HT-29 (cell line): Measurements from ENCODE around the gene GTF3C1. TPM values are rescaled to one million over a fixed set of nuclear protein-coding genes. Genes with fewer than 3 reads are reported as not detected.

Source experiments
- DNase-seq: peaks from one replicate; pipeline ENCODE4 v3.0.0-alpha.2; 2015; ENCODE audit warnings: low spot score
- total RNA-seq: library from RNA; depleted of rRNA; stranded (reverse); fragments of >200 nt; shearing (Covaris generic); gene quantifications from 2 replicates; pipeline ENCODE4 v1.2.3, GENCODE V29; 2014

GTF3C1 gene
- total RNA-seq, 1 experiment from 2014 or later, result 86.4 TPM

- DNase-seq, result no peak
These were observed 11.5 kb upstream of the GTF3C1 start for GRCh38 chr16:27561216-27561615.

GRCh38 chr16:27558932-27559331 is 9.2 kb upstream of the GTF3C1 start:
- DNase-seq, result no peak

GRCh38 chr16:27558434-27558833 is 8.7 kb upstream of the GTF3C1 start:
- no peak for DNase-seq

DNA sequence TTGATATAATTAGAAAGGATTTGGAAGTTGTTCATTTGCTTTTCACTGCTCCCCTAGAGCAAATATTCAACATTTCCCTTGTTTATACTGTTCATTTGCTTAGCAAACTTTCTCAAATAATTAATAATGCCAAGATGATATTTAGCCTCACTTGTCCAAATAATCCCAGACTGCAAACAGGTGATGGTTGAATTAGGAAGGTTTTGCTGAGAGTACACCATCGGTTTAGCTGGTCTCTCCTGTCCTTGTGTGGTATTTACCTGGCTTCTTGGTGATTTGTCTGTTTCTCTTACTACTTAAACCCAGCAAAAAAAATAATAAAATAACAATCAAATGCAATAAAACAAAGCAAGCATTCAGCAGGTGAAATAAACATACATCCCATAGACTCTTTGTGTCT is 6.8 kb upstream of the GTF3C1 start:
- DNase-seq, result no peak

DNA sequence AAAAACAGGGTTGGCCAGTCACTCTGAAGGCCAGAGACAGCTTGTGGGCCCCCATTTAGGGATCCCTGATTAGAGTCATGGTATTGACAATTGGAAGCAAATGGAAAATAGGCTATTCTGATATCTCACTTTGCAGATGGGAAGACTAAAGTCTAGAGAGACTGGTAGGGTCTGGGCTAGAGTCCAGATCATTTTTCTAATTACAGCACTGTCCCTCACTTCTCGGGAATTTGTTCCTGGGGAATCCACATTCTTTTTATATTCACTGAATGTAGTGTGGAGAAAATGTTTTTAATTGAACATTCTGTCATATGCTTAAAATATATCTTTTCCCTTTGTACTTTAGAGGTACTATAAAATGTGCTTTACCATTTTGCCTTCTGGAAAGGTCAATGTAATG is 1.3 kb upstream of the GTF3C1 start:
- DNase-seq, result no peak

DNA sequence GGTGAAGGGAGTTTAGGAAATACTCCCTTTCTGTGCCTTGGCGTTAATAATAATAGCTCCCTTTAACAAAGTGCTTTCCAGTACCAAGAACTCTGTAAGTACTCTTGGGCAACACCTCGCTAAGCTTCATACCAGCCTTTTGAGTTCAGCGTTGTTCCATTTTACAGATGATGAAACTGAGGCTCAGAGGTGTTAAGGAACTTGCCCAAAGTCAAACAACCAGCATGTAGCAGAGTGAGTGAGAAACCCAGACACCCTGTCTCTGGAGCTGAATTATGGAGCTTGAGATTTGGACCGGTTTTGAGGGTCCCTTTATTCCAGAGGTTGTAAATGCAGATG is 838 bp upstream of the GTF3C1 start:
- no peak for DNase-seq

DNA sequence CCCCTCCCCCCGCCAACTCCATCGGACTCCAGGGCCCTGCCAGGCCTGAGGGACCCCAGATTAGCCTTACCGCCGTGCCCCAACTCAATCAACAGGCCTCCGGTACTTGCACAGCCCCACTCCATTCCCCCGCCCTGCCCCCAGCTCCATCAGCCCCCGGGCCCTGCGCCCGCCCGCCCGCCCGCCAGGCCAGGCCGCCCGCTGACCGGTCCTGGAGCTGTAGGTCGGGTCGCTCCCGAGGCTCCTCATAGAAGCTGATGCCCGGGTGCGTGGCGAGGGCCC is 308 bp downstream of the GTF3C1 start:
- DNase-seq, result no peak

DNA sequence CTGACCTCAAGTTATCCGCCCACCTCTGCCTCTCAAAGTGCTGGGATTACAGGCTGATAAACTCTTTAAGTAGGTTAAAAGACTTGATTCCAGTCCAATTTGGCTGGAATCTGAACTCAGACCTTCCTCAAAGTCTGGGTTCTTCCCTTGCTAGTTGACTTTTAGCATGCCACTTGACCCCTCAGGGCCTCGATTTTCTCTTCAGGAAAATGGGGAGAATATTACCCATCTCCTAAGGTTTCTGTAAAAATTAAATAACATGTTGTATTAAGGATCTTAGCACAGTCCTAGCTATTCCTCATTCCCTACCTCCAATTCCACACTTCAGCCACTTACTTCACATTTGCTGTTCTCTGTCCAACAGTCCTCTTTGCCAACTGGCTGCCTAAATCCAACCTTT is 1.9 kb downstream of the GTF3C1 start:
- DNase-seq, result no peak

- no peak for DNase-seq
These were observed 2.6 kb downstream of the GTF3C1 start for GRCh38 chr16:27547134-27547533.

DNA sequence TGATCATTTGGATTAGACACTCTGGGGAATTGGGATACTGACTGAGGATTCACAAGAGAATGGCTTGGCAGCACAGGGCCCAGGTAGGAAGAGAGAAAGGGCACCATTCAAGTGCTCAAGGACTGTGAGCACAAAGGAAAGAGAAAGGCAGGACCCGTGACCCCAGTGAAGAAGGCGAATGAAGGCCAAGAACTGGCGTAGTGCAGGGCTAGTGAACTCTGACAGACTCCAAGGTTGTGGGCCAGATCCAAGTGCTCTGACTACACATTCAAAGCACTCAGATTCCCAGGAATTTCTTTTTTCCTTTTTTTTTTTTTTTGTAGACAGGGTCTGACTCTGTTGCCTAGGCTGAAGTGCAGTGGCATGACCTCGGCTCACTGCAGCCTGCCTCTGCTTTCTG is 5.0 kb downstream of the GTF3C1 start:
- DNase-seq, result no peak

- DNase-seq, result no peak
These were observed 5.9 kb downstream of the GTF3C1 start for GRCh38 chr16:27543801-27544200.

DNA sequence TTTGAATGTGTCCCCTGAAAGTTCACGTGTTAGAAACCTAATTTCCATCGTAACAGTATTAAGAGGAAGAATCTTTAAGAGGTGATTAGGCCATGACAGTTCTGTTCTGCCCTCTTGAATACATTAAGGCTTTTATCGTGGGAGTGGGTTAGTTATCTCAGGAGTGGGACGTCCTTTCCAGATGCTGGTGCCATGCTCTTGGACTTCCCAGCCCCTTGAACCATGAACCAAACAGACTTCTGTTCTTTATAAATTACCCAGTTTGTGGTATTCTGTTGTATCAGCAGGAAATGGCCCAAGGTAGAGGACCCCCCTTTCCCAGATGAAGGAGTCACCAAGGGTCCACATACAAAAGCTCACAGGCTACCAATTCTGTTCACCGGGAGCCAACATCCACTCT is 10.1 kb downstream of the GTF3C1 start:
- no peak for DNase-seq

DNA sequence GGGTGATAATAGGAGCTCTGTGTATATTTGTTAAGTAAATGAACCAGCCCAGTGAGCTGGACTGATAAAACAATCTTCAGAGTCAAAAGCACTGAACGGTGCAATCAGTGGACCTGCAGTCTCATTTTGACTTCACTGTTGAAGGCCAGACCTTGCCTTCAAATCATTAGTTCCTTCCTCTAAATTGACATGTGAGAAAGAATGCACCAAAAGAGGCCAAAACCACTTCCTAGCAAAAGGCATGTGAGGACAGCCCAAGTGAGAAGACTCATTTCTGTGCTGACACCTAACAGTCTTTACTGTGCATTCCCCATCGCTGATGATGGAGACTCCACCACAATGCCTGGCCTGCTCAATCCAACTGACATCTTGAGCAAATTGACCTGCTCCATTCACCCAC is 10.6 kb downstream of the GTF3C1 start:
- no peak for DNase-seq

- DNase-seq, result no peak
These were observed 11.2 kb downstream of the GTF3C1 start for GRCh38 chr16:27538528-27538927.

GRCh38 chr16:27534256-27534655 is 15.5 kb downstream of the GTF3C1 start:
- no peak for DNase-seq

- no peak for DNase-seq
These were observed 17.6 kb downstream of the GTF3C1 start for GRCh38 chr16:27531826-27532800.

DNA sequence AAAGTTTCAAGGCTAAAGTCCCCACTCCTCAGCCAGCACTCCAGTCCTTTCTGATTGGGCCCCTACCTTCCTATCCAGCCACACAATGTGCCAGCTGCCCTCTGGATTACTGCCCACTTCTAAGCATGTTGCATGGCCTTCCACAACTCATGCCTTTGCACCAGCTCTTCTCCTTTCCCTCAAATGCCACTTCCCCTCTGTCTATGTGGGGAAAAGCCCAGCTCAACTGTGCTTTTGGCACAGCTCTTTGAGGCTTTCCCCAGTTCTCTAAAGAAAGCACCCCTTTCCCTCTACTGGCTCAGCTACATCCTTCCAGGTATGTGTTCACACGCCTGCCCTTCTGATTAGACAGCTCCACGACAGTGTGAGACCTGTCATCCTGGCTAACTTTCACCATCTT is 18.5 kb downstream of the GTF3C1 start:
- DNase-seq, result no peak

- DNase-seq, result no peak
These were observed 19.8 kb downstream of the GTF3C1 start for GRCh38 chr16:27529962-27530361.

DNA sequence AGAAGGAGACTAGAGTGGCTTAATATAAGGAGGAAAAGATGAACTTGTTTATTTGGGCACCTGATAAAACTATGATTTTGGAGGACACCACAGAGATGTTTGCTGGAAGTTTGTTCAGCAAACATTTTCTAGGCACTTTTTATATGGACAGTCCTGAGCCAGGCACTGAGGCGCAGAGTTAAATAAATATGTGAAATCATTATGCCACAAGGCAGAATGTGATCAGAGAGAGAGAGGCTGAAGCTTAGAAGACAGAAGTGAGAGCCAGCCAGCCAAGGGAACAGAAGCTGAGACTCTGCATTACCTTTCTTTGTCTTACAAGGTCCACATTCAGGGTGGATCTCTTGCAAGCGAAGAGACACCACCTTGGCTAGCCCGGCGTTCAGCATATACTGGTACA is 21.4 kb downstream of the GTF3C1 start:
- DNase-seq, result no peak

DNA sequence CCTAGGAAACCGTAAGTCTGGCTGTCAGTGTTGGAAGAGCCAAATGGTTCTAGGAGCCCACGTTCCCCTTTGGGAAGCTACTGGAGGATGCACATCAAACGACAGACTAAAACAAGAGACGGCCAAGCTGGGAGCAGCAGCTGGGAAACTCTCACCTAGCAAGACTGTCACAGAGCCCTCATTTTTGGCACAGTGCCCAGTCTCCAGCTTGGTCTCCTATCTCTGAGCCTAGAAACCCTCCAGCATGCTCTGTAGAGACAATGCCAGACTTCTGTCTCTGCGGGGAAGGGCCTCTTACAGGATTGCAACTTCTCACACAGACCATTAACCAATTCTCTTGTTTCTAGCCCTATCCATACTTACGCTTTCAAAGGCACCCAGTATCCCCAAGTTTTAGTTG is 23.5 kb downstream of the GTF3C1 start:
- DNase-seq, result peak; percentile 37

- no peak for DNase-seq
These were observed 27.5 kb downstream of the GTF3C1 start for GRCh38 chr16:27522173-27522707.

DNA sequence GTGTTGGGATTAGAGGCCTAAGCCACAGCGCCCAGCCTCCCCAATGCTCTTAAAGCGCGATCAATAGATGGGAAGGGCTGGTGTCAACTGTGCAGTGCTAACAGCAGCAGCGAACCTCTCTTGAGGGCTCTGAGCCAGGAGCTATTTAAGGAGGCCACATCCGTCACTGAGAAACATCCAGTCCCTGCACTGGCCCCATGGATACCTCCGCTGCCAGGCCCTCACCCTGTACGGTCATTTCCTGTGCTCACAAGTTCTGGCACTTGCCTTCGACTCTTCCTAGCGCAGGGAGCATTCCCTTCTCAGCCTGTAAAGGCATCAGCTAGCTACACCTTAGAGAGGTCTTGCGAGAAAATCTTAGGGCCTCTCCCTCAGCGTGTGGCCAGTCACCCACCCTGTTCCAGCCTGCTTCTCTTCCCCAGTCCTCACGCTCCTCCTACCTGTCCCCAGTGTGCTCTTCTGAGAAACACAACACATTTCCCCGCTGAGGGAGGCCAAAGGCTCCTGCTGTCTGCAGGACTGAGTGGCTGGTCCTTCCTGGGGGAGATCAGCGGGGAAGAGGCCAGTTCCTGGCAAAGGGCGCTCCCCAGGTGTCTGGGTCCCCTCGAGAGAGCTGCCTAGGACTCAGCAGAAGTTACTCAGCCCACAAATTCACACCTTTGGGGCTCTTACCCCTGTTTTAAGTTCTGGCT is 28.6 kb downstream of the GTF3C1 start:
- no peak for DNase-seq

DNA sequence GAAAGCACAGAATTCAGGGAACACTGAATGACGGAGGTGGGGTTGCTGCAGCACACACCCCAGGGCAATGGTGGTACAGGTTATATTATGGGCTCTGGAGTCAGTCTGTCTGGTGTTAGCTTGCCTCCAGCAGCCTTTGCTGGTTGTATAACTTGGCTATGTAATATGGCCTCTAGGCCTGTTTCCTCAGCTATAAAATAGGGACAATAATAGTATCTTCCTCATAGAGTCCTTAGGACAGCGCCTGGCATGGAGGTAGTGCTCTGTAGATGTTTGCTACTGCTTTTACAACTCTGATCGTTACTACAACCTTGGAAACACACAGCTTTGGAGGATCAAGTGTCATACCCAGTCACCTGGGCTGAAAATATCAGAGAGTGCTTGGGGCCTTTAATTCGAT is 31.5 kb downstream of the GTF3C1 start:
- DNase-seq, result no peak
